Renal pelvis (tissue), 4 donors: ENCODE measurements around the gene TSPAN31. TPM values are rescaled to one million over a fixed set of nuclear protein-coding genes. Genes with fewer than 3 reads are reported as not detected.

ENCODE experiments used
- DNase-seq: peaks from one replicate; pipeline ENCODE4 v3.0.0-alpha.2; 2013
- polyA plus RNA-seq, 3 donors: library from polyadenylated mRNA; unstranded; fragments of 120-200 nt; gene quantifications; one replicate each; pipeline ENCODE4 v1.2.1, GENCODE V29; 2013; ENCODE audit not compliant: insufficient read length in 3 of 3

TSPAN31 gene
- polyA plus RNA-seq, 3 donors: 81.2 to 99.3 (median 93.6) TPM

- no peak for DNase-seq
Measured at GRCh38 chr12:57732726-57733593, 11.9 kb upstream of the TSPAN31 start.

DNA sequence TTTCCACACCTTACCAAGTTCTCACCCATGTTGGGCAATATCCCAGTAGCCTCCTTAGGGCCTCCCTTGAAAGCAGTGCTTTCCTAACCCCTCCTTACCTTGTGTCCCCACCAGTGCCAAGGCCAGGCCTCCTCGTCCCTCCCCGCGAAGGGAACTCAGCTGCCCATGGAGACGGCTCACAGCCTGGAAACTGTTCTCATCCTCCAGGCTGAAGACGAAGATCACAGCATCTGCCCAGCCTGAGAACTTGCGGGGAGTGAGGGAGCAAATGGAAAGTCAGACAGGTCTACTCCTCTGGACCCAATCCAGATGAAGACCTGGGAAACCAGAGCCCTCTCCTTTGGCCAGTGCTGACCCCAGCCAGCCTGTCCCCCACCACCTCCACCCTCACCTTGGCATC lies 10.9 kb upstream of the TSPAN31 start:
- DNase-seq: no peak

DNA sequence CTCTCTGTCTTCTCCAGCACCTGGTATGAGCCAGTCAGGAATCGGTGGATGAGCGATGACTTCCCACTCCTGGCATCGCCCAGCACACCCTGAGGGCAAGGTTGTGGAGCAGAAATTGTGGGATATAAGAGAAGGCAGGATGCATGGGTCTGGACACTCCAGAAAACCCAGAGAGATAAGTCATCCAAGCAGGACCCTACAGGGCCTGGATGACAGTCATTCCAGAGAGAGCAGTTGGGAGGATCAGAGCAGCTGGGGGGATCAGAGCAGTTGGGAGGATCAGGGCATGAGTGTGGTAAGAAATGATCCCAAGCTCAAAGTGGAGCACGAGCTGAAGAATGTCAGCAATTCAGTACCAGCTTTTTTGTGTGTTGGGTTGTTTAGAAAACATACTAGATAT lies 10.2 kb upstream of the TSPAN31 start:
- no peak for DNase-seq

DNA sequence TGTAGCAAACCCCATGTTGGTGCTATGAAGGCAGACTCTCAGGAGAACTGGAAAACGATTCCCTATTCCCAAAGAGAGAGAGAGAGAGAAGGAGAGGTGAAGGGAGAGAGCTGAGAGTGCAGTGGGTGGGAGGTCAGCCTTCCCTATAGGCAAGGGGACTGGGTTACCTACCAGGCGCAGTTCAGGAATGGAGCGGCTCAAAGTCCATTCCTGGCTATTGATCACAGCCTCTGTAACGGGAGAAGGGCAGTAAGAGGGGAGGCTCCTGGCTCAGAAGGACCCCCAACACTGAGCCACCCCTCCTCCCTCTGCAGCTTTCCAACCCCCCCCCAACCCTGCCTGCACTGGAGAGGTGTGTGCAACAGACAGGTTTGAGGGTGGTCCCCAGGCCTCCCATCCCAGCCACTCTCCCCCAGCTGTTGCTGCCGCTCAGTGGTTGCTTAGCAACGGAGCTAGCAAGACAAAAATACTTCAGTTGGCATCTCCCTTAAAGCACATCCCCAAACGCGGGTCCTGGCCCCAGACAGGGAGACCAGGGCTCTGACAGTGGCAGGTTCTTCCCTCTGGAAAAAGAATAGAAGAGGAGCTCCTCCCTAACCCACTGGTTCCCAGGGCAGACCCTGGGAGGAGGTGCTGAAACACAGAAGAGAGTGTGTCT lies 9.5 kb upstream of the TSPAN31 start:
- DNase-seq: no peak

DNA sequence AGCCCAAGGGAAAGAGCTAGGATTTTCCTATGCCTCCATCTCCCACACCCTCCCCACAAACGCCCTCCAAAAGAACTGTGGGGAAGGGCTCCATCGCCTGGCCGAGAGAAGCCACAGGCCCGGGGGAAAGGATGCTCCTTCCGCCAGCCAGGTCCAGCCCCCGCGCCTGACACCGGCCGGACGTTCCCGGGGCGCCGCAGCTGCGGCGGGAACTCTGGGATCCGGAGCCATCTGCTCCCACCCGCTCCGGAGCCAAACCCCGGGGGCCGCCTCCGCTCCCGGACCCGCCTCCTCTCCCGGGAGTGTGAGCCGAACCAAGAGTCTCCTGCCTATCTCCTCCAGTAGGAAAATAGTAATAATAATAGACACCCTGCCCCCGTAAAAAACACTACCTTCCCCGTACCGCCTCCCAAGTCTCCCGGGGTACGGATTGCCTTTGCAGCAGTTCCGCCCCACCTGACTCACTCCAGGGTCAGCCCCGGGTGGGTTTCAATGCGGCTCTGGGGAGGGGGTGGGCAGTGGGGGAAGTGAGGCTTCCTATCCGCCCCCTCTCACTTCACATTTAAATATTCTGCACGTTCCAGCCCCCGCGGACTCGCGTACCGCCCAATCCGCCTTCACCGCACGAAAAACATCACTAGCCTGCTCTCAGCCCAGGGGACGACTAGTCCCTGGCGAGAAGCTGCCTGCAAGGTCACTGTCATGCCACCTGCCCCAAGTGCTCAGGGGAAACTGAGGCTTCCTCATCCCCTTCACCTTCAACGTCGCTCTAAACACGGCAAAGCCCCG lies 8.7 kb upstream of the TSPAN31 start:
- DNase-seq: no peak

GRCh38 chr12:57736741-57737466 lies 7.9 kb upstream of the TSPAN31 start:
- no peak for DNase-seq

GRCh38 chr12:57737467-57738460 lies 7.1 kb upstream of the TSPAN31 start:
- DNase-seq: no peak

DNA sequence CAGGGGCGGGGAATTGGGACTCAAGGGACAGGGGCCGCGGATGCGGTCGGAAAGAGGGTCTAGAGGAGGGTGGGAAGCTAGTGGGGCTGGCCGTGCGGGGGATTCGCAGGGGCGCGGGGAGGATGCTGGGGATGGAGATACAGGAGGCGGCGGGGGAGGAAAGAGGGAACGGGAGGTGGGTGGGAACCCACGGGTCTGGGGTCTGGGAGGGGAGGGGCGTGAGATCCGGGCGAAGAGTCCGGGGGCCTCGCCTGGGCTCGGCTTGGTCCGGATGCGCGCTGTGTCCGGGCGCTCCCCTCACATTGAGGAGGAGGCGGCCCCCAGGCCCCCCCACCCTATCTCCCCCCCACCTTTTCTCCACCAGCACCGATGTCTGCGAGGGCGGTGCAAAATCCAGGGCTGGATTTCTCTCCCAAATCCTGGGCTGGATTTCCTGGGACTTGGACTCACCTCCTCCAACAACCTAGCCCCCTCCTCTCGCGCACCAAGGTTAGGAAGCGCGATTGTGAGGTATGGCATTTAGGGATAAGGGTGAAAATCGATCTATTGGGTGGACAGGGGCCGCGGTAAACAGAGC lies 6.1 kb upstream of the TSPAN31 start, which contains the start of gene AGAP2:
TSS of gene AGAP2 (minus strand) at position 82 of the 577 bp plus-strand sequence. CDS start 496 bp downstream, outside the sequence.
- no peak for DNase-seq

DNA sequence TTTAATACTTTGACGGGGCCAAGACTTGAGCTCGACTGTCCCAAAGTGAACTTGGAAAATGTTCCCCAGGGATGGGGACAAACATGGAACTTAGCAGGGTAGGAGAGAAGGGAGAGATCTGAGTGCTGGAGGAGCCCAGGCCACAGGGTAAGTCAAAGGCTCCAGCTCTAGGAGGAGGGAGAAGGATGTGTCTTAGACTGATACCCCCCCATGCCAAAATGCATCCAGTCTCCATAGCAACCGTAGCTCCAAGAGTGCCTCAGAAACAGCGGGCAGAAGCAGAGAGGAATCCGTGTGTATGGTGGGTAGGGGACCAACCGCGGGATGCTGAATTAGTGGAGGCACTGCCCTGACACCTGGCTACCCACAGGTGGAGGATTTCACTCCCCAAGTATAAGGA lies 5.5 kb upstream of the TSPAN31 start:
- DNase-seq: no peak

GRCh38 chr12:57739914-57740538 lies 4.8 kb upstream of the TSPAN31 start:
- DNase-seq: no peak

GRCh38 chr12:57740656-57741412 lies 4.0 kb upstream of the TSPAN31 start:
- no peak for DNase-seq

- DNase-seq: no peak
Measured at GRCh38 chr12:57741413-57741789, 3.4 kb upstream of the TSPAN31 start.

DNA sequence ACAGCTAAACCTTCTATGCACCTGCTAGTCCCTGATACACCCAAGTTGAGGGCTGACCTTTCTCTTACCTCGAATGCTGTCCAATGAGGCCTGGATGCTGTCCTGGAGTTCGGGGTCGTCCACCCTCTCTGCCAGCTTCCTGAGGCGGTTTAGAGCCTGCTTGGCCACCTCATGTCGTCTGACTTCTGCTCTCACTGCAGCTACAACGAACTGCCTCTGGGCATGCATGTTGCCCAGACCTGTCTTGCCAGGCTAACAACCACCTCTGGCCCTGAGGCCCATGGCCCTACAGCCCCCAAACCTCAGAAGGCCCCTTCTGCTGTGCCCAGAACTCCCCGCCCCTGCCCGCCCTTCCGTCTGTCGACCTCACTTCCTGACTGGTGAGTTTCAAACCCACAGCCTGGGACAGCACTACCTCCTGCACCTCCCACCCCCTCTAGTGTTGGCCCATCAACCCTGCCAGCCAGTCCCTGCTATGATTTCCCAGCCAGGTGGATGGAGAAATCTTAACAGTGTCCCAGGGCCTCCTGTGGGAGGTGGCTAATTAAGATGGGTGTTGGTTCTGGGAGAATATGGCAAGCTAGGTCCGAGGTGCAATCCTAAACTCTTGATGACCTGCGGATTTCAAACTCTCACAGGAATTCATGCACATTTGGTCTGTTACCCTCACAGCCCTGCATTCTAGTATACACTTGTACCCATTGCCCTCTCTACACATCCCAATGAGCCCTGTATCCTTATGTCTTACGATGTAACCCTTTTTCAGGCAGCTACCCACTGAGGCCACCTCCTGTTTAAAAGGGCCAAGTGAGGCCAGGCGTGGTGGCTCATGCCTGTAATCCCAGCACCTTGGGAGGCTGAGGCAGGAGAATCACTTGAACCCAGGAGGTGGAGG lies 2.7 kb upstream of the TSPAN31 start:
- no peak for DNase-seq

GRCh38 chr12:57743769-57744168 lies 1.1 kb upstream of the TSPAN31 start:
- DNase-seq: no peak

GRCh38 chr12:57744194-57744776 lies 554 bp upstream of the TSPAN31 start:
- DNase-seq: no peak

GRCh38 chr12:57745485-57745881 lies 644 bp downstream of the TSPAN31 start:
- no peak for DNase-seq

DNA sequence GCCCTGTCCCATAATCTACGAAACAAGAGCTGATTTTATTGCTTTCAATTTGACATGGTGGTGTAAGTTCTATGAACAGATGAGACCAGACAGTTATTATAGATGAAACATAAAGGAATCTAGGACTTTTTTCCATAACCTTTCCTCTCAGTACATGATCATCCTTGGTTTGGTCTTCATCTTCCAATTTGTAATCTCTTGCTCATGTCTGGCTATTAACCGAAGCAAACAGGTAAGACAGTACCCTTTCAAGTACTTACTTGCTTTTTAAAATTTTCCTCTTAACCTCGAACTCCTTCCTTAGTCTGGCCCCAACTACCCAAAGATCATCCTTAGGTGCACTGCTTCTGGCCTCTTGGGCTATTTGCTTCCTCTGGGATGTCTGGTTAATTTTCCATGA lies 1.2 kb downstream of the TSPAN31 start:
- DNase-seq: no peak
